ENCODE data around the gene ARHGAP33. TPM values are rescaled to one million over a fixed set of nuclear protein-coding genes. Genes with fewer than 3 reads are reported as not detected.
"Not testable (repeated sequence)": the region's sequence is repeated elsewhere in the genome, so short reads cannot be mapped to it uniquely, and the experiment has no call there.

The ARHGAP33 gene
- total and polyA plus RNA-seq, 10 of the 15 experiments (the other 5 are each of a cell fraction or from before 2014, with no cell fraction given), result 0.05 to 22.9 (median 2.3) TPM; not detected in 1

- TF ChIP-seq ZBTB11 (CRISPR knock-in tag; IDR thresholded peaks at IDR 0.05) (no peak), MYC (IDR thresholded peaks at IDR 0.05; ENCODE audit: insufficient read depth, insufficient read length, insufficient replicate concordance, low read length, severe bottlenecking) (no peak)
Observed at GRCh38 chr19:35793381-35794165, 18.2 kb downstream of the ARHGAP33 start (continued).

DNA sequence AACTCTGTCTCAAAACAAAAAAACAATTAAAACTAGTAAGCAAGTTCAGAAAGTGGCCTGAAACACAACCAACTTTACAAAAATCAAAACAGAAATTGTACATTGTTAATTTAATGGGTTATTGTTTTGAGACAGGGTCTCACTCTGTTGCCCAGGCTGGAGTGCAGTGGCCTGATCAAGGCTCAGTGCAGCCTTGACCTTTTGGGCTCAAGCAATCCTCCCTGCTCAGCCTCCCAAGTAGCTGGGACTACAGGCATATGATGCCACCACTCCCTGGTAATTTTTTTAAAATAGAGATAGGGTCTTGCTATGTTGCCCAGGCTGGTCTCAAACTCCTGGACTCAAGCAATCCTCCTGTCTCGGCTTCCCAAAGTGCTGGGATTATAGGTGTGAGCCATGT is 20.2 kb downstream of the ARHGAP33 start:
- SMC1A ChIA-PET (ENCODE audit: uncharacterized antibody, unreplicated experiment); CTCF ChIA-PET; DNase-seq (ENCODE audit: low read depth, low spot score); RAD21 ChIA-PET (ENCODE audit: unreplicated experiment); H3K27ac ChIP-seq (ENCODE audit: control insufficient read depth, insufficient read depth); H3K27me3 ChIP-seq (replicated peaks in 1 of 2; ENCODE audit: control insufficient read depth in 2 of 2, insufficient read depth in 2 of 2, low read length in 1 of 2); intact Hi-C loops (cut with micrococcal nuclease; ENCODE audit: unreplicated experiment); H3K4me1 ChIP-seq (ENCODE audit: control insufficient read depth, insufficient read depth, low read length); POLR2A ChIA-PET; H4K20me1 ChIP-seq (ENCODE audit: control insufficient read depth, insufficient read depth); BruUV-seq (replicated peaks); H3K36me3 ChIP-seq (ENCODE audit: control insufficient read depth in 2 of 2, insufficient read depth in 2 of 2, low read length in 1 of 2); H3K9me3 ChIP-seq (replicated peaks; ENCODE audit: control insufficient read depth, insufficient read depth, low read length); in situ Hi-C loops (cut with MboI); ATAC-seq; H3K9ac ChIP-seq (ENCODE audit: control insufficient read depth, insufficient read depth, low read length); H3K4me2 ChIP-seq (ENCODE audit: control insufficient read depth, insufficient read depth); H3K79me2 ChIP-seq (ENCODE audit: control insufficient read depth, insufficient read depth, low read length); H3K4me3 ChIP-seq; H2AFZ ChIP-seq (ENCODE audit: control insufficient read depth, low read depth, low read length); FAIRE-seq: not testable (repeated sequence)
- 11% methylated on average over 1 of the region's 1 CpG for WGBS (ENCODE audit: insufficient coverage, insufficient replicate concordance, low lambda C conversion rate, missing lambda C conversion rate)
